Measurements from ENCODE around the gene PAXX.

Gene PAXX

DNA sequence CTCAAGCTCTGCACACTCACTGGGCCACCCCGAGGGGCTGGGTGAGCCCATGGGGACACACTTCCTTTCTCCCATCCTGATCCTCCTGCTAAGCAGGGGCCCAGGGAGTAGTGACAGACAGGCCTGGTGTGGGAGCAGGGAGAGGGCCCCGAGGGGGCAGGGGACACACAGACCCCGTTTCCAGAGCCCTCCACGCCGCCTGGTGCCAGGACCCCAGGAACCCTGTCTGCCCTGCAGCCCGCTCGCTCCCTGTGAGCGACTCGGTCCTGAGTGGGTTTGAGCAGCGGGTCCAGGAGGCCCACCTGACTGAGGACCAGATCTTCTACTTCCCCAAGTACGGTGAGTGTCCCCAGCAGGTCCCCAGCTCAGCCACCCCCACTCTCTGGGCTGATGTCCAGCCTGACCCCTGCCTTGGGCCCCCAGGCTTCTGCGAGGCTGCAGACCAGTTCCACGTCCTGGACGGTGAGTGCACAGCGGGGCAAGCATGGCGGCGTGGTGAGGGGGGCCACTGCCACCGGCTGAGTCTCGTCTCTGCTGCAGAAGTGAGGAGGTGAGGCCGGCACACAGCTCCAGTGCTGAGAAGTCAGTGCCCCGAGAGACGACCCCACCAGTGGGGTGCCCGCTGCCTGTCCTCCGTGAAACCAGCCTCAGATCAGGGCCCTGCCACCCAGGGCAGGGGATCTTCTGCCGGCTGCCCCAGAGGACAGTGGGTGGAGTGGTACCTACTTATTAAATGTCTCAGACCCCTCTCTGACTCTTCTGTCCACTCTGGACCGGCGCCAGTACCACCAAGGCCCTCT is 45.8 kb upstream of the PAXX start:
- no peaks in the 10 kb centered on the region for H3F3A ChIP-seq (ENCODE audit: insufficient read depth, low read length)
- no peak overlapping the region for H3K9ac ChIP-seq (ENCODE audit: low read length)
- H3K36me3 ChIP-seq (ENCODE audit: insufficient read depth, low read length): peaks cover 16% of the 10 kb centered on the region
- TF ChIP-seq EZH2 (IDR thresholded peaks at IDR 0.05; ENCODE audit: borderline replicate concordance, low read length) (no peak), CTCF (IDR thresholded peaks at IDR 0.05; ENCODE audit: low read length) (no peak)
- H3K79me2 ChIP-seq (ENCODE audit: insufficient read depth, low read length): no peaks in the 10 kb centered on the region
- H3K9me2 ChIP-seq (ENCODE audit: low read depth, low read length): no peaks in the 10 kb centered on the region
- no peak overlapping the region for H3K27ac ChIP-seq (ENCODE audit: low read depth, low read length, poor library complexity, severe bottlenecking)
- no peak overlapping the region for H3K4me2 ChIP-seq (ENCODE audit: low read length)
- no peak overlapping the region for H2AFZ ChIP-seq (ENCODE audit: low read length)
- no peaks in the 10 kb centered on the region for H4K20me1 ChIP-seq (ENCODE audit: insufficient read depth, low read length)
- H3K4me3 ChIP-seq (ENCODE audit: low read depth, low read length, poor library complexity, severe bottlenecking): no peak overlapping the region
- H3K4me1 ChIP-seq (ENCODE audit: insufficient read depth, low read length, severe bottlenecking): peaks cover 26% of the 10 kb centered on the region
- no peaks in the 10 kb centered on the region for H3K9me3 ChIP-seq (ENCODE audit: low read length)
- no peaks in the 10 kb centered on the region; the same call in 1 of the 2 replicates for H3K27me3 ChIP-seq (ENCODE audit: insufficient read depth, low read length)

GRCh38 chr9:136947028-136947891 is 45.0 kb upstream of the PAXX start:
- Histone ChIP-seq H4K20me1 (ENCODE audit: insufficient read depth, low read length) (no peaks in the 10 kb centered on the region), H3F3A (ENCODE audit: insufficient read depth, low read length) (no peaks in the 10 kb centered on the region), H3K4me3 (ENCODE audit: low read depth, low read length, poor library complexity, severe bottlenecking) (no peak overlapping the region), H3K9me3 (ENCODE audit: low read length) (no peaks in the 10 kb centered on the region), H2AFZ (ENCODE audit: low read length) (no peak overlapping the region), H3K27me3 (ENCODE audit: insufficient read depth, low read length) (no peaks in the 10 kb centered on the region; the same call in 1 of the 2 replicates), H3K4me2 (ENCODE audit: low read length) (no peak overlapping the region), H3K79me2 (ENCODE audit: insufficient read depth, low read length) (no peaks in the 10 kb centered on the region), H3K27ac (ENCODE audit: low read depth, low read length, poor library complexity, severe bottlenecking) (no peak overlapping the region), H3K36me3 (ENCODE audit: insufficient read depth, low read length) (peaks cover 8% of the 10 kb centered on the region), H3K4me1 (ENCODE audit: insufficient read depth, low read length, severe bottlenecking) (peaks cover 26% of the 10 kb centered on the region), H3K9me2 (ENCODE audit: low read depth, low read length) (no peaks in the 10 kb centered on the region), H3K9ac (ENCODE audit: low read length) (no peak overlapping the region)
- TF ChIP-seq EZH2 (IDR thresholded peaks at IDR 0.05; ENCODE audit: borderline replicate concordance, low read length) (no peak), CTCF (IDR thresholded peaks at IDR 0.05; ENCODE audit: low read length) (no peak)

DNA sequence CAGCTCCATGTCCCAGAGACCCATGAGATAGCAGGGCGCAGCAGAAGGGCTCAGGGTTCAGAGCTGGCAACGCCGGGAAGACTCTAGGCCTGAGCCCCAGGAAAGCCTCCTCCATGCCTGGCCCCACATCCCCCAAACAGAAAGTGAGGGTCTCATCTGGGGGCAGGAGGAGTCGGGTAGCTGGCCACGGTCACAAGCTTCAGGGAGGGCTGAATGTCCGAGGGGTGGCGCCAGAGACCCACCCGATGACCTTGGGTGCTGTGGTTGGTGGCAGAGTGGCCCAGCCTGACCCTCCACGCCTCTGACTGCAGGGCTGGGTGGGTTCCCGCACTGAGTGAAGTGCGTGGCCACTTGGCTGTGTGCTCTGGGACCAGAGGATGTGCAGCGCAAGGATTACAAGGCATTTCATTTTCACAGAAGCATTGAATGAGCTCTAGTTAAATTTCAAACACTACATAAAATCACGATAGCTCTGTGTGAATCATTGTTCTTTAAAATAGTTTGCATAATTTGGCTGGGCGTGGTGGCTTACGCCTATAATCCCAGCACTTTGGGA is 44.2 kb upstream of the PAXX start:
- H3K36me3 ChIP-seq (ENCODE audit: insufficient read depth, low read length): no peaks in the 10 kb centered on the region
- no peaks in the 10 kb centered on the region for H3K9me3 ChIP-seq (ENCODE audit: low read length)
- H3F3A ChIP-seq (ENCODE audit: insufficient read depth, low read length): no peaks in the 10 kb centered on the region
- TF ChIP-seq CTCF (IDR thresholded peaks at IDR 0.05; ENCODE audit: low read length) (peak; percentile 57), EZH2 (IDR thresholded peaks at IDR 0.05; ENCODE audit: borderline replicate concordance, low read length) (no peak)
- H3K79me2 ChIP-seq (ENCODE audit: insufficient read depth, low read length): no peaks in the 10 kb centered on the region
- H3K27ac ChIP-seq (ENCODE audit: low read depth, low read length, poor library complexity, severe bottlenecking): no peak overlapping the region
- peaks cover 25% of the 10 kb centered on the region for H3K4me1 ChIP-seq (ENCODE audit: insufficient read depth, low read length, severe bottlenecking)
- H3K27me3 ChIP-seq (ENCODE audit: insufficient read depth, low read length): peaks cover 2% of the 10 kb centered on the region; the same call in 1 of the 2 replicates
- no peak overlapping the region for H2AFZ ChIP-seq (ENCODE audit: low read length)
- H3K9ac ChIP-seq (ENCODE audit: low read length): no peak overlapping the region
- no peak overlapping the region for H3K4me3 ChIP-seq (ENCODE audit: low read depth, low read length, poor library complexity, severe bottlenecking)
- H4K20me1 ChIP-seq (ENCODE audit: insufficient read depth, low read length): no peaks in the 10 kb centered on the region
- H3K9me2 ChIP-seq (ENCODE audit: low read depth, low read length): no peaks in the 10 kb centered on the region
- no peak overlapping the region for H3K4me2 ChIP-seq (ENCODE audit: low read length)

Data from OCI-LY1 (cell line).